Measurements from ENCODE around the gene LPCAT1.
"Not testable (repeated sequence)": the region's sequence is repeated elsewhere in the genome, so short reads cannot be mapped to it uniquely, and the experiment has no call there.

LPCAT1 gene

GRCh38 chr5:1523793-1524480, at the start of gene LPCAT1:
TSS of gene LPCAT1 (minus strand) at chr5:1523960. CDS start at chr5:1523844, 116 bp downstream.
- DNase-seq: peak; percentile 74 to 93 (median 92)

- DNase-seq: not testable (repeated sequence)
Measured at GRCh38 chr5:1571875-1572274, 48.1 kb upstream of the LPCAT1 start.

- no peak for DNase-seq
Measured at GRCh38 chr5:1570975-1571374, 47.2 kb upstream of the LPCAT1 start.

GRCh38 chr5:1568201-1568979, 44.6 kb upstream of the LPCAT1 start:
- DNase-seq: peak in 1 of 3 experiments; percentile 28

- DNase-seq: not testable (repeated sequence)
Measured at GRCh38 chr5:1567527-1568200, 43.9 kb upstream of the LPCAT1 start.

GRCh38 chr5:1565737-1566734, 42.3 kb upstream of the LPCAT1 start:
- DNase-seq: no peak

GRCh38 chr5:1564824-1565736, 41.3 kb upstream of the LPCAT1 start:
- no peak for DNase-seq

GRCh38 chr5:1564182-1564748, 40.5 kb upstream of the LPCAT1 start:
- no peak for DNase-seq

GRCh38 chr5:1563617-1564181, 39.9 kb upstream of the LPCAT1 start:
- no peak for DNase-seq

- no peak for DNase-seq
Measured at GRCh38 chr5:1563051-1563461, 39.3 kb upstream of the LPCAT1 start.

GRCh38 chr5:1562599-1562998, 38.8 kb upstream of the LPCAT1 start:
- no peak for DNase-seq

GRCh38 chr5:1561402-1561929, 37.7 kb upstream of the LPCAT1 start:
- no peak for DNase-seq

- not testable (repeated sequence) for DNase-seq
Measured at GRCh38 chr5:1560499-1560898, 36.7 kb upstream of the LPCAT1 start.

- no peak for DNase-seq
Measured at GRCh38 chr5:1558944-1559343, 35.2 kb upstream of the LPCAT1 start.

GRCh38 chr5:1557114-1557873, 33.5 kb upstream of the LPCAT1 start:
- DNase-seq: no peak

GRCh38 chr5:1555808-1556731, 32.3 kb upstream of the LPCAT1 start:
- no peak for DNase-seq

- peak; percentile 51 to 83 (median 76) for DNase-seq
Measured at GRCh38 chr5:1555011-1555807, 31.4 kb upstream of the LPCAT1 start.
